Measurements from ENCODE around the gene RHEB.

DNA sequence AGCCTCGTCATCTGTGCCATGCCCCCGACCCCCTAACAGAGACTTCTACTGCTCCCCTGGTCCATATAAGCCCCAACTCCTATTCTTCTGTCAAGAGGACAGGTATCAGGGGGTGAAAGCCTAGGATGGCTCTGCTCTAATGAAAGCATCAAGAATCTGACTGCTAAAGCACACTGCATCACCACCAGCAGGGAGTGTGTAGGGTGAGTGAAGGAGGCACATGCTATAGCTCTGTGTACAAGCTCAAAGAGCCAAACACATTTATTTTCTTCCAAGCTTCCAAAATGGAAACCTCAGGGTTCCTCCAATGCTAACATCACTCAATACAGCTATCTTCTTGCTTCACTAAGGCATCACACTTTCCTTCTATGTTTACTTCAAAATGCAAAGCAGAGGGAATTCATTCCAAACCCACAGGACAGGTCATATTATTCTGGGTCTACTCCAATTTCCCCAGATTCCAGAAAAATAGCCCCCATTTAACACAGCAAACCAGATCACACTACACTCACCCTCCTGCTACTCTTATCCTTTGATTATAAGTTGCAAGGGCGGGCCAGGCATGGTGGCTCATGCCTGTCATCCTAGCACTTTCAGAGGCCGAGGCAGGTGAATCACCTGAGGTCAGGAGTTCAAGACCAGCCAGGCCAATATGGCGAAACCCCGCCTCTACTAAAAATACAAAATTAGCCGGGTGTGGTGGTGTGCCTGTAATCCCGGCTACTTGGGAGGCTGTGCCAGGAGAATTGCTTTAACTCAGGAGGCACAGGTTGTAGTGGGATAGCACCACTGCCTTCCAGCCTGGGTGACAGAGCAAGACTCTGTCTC lies 36.6 kb downstream of the RHEB start:
- TF ChIP-seq EZH2 (IDR thresholded peaks at IDR 0.05; ENCODE audit: low read length, unreplicated experiment), result no peak
- TF ChIP-seq EZH2phosphoT487 (IDR thresholded peaks at IDR 0.05; ENCODE audit: borderline replicate concordance, low read length), result no peak

Measured in PC-3 (cell line).